HG02642 (cell line): Measurements from ENCODE around the gene SLC9A4.

Source experiments
- ATAC-seq: cut with Tn5 transposase; IDR thresholded peaks from one replicate; pipeline ENCODE4 v1.9.1; 2021; ENCODE audit warnings: mild to moderate bottlenecking; ENCODE audit not compliant: unreplicated experiment, poor library complexity

The SLC9A4 gene

GRCh38 chr2:102489646-102490045 is 16.6 kb downstream of the SLC9A4 start:
- no peak for ATAC-seq

GRCh38 chr2:102492006-102492405 is 19.0 kb downstream of the SLC9A4 start:
- no peak for ATAC-seq

- ATAC-seq: no peak
These were observed 21.5 kb downstream of the SLC9A4 start for GRCh38 chr2:102494570-102494969.

GRCh38 chr2:102498414-102498813 is 25.4 kb downstream of the SLC9A4 start:
- no peak for ATAC-seq

- no peak for ATAC-seq
These were observed 26.5 kb downstream of the SLC9A4 start for GRCh38 chr2:102499558-102499957.

- ATAC-seq: no peak
These were observed 29.6 kb downstream of the SLC9A4 start for GRCh38 chr2:102502576-102502975.

GRCh38 chr2:102504833-102505232 is 31.8 kb downstream of the SLC9A4 start:
- ATAC-seq: no peak

- no peak for ATAC-seq
These were observed 32.3 kb downstream of the SLC9A4 start for GRCh38 chr2:102505290-102505689.

GRCh38 chr2:102506743-102507142 is 33.7 kb downstream of the SLC9A4 start:
- ATAC-seq: no peak

- ATAC-seq: no peak
These were observed 35.8 kb downstream of the SLC9A4 start for GRCh38 chr2:102508863-102509262.

GRCh38 chr2:102509749-102510148 is 36.7 kb downstream of the SLC9A4 start:
- ATAC-seq: no peak

- ATAC-seq: no peak
These were observed 38.0 kb downstream of the SLC9A4 start for GRCh38 chr2:102510791-102511575.

- no peak for ATAC-seq
These were observed 39.1 kb downstream of the SLC9A4 start for GRCh38 chr2:102512161-102512560.

GRCh38 chr2:102513355-102513939 is 40.4 kb downstream of the SLC9A4 start:
- no peak for ATAC-seq

GRCh38 chr2:102514061-102514785 is 41.2 kb downstream of the SLC9A4 start:
- no peak for ATAC-seq

GRCh38 chr2:102515851-102516250 is 42.8 kb downstream of the SLC9A4 start:
- ATAC-seq: no peak

GRCh38 chr2:102518170-102518569 is 45.1 kb downstream of the SLC9A4 start:
- ATAC-seq: no peak

- ATAC-seq: peak; percentile 69
These were observed 47.0 kb downstream of the SLC9A4 start for GRCh38 chr2:102520009-102520408.

- no peak for ATAC-seq
These were observed 47.8 kb downstream of the SLC9A4 start for GRCh38 chr2:102520801-102521200.

GRCh38 chr2:102522162-102522561 is 49.1 kb downstream of the SLC9A4 start:
- ATAC-seq: no peak

GRCh38 chr2:102522890-102523289 is 49.9 kb downstream of the SLC9A4 start:
- ATAC-seq: no peak
